ENCODE data around the gene PCSK6. TPM values are rescaled to one million over a fixed set of nuclear protein-coding genes. Genes with fewer than 3 reads are reported as not detected.
"Not testable (repeated sequence)": the region's sequence is repeated elsewhere in the genome, so short reads cannot be mapped to it uniquely, and the experiment has no call there.

The PCSK6 gene
- total and polyA plus RNA-seq, 2 experiments from 2014 or later, result 4.8 to 6.4 TPM

DNA sequence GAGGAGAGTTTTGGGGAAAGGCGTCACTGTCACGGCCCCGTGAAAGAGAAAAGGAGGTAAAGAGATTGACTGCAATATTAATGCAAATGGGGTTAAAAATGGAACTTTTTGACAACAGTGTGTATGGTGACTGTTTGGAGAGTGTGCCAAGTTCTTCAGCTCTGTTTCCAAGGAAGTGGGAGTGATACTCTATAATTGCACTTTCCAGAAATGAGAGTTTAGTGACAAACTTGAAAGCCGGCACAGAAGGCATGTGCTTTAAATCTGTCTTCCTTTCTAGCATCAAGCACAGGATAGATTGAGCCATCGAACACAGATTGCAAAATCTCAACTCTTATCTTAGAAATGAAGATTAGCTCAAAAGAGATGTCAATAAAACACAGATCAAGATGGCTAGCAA, 142.6 kb downstream of the PCSK6 start:
- Histone ChIP-seq H3K4me1 (ENCODE audit: low read depth) (no peaks in the 10 kb centered on the region), H3K27me3 (no peaks in the 10 kb centered on the region), H3K27ac (no peak overlapping the region), H3K36me3 (no peaks in the 10 kb centered on the region), H3K4me3 (no peak overlapping the region), H3K9me3 (ENCODE audit: low read depth) (no peaks in the 10 kb centered on the region)
- peak in 1 of 2 donors; percentile 42 for DNase-seq (ENCODE audit: low read depth in 1 of 2, low spot score in 1 of 2)
- TF ChIP-seq, protein P1, sequence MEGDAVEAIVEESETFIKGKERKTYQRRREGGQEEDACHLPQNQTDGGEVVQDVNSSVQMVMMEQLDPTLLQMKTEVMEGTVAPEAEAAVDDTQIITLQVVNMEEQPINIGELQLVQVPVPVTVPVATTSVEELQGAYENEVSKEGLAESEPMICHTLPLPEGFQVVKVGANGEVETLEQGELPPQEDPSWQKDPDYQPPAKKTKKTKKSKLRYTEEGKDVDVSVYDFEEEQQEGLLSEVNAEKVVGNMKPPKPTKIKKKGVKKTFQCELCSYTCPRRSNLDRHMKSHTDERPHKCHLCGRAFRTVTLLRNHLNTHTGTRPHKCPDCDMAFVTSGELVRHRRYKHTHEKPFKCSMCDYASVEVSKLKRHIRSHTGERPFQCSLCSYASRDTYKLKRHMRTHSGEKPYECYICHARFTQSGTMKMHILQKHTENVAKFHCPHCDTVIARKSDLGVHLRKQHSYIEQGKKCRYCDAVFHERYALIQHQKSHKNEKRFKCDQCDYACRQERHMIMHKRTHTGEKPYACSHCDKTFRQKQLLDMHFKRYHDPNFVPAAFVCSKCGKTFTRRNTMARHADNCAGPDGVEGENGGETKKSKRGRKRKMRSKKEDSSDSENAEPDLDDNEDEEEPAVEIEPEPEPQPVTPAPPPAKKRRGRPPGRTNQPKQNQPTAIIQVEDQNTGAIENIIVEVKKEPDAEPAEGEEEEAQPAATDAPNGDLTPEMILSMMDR (IDR thresholded peaks at IDR 0.05; ENCODE audit: low read depth, low read length), result no peak

DNA sequence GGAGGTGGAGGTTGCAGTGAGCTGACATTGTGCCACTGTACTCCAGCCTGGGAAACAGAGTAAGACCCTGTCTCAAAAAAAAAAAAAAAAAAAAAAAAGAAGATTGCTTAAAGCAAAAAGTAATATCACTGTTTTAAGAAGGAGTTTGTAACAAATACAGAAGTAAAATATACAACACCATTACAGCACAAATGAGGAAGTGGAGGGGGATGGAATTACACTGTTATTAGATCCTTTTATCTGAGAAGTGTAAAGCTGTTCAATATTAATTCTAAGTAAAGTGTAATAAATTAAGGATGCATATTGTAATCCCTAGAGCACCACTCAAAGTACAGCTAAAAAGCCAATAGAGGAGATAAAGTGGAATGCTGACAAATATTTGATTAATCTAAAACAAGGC, 147.5 kb downstream of the PCSK6 start:
- no peak for DNase-seq (ENCODE audit: low read depth in 1 of 2, low spot score in 1 of 2)
- TF ChIP-seq, protein P1 (IDR thresholded peaks at IDR 0.05; ENCODE audit: low read depth, low read length), result no peak
- no peaks in the 10 kb centered on the region for H3K9me3 ChIP-seq (ENCODE audit: low read depth)

DNA sequence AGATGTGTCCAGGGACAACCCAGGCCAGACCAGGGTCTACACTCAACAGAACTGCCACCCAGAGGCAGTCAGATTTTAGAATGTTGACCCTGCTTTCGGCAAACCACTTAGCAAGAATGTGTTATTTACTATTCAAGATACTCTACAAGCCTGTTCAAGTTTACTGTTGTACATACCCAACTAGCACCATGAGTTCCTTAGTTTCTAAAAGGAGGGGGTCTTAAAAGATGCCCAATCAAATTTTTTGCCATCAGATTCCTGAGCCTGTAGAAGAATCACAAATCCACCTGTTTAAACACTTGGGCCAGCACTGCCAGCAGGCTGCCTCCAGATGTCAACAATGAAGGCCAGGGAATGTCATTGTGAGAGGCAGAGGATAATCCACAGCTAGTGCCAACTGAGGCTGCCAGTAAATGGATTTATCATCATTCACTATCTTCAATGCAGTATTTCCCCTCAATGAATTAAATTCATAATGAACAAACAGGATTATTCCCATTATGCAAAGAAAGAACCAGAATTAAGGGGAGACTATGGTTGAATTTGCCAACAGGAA, 150.9 kb downstream of the PCSK6 start:
- DNase-seq (ENCODE audit: low read depth in 1 of 2, low spot score in 1 of 2), result no peak
- H3K27me3 ChIP-seq, result peaks cover 11% of the 10 kb centered on the region
- TF ChIP-seq, protein P1 (IDR thresholded peaks at IDR 0.05; ENCODE audit: low read depth, low read length), result no peak
- no peak overlapping the region for H3K4me3 ChIP-seq
- no peaks in the 10 kb centered on the region for H3K4me1 ChIP-seq (ENCODE audit: low read depth)
- no peak overlapping the region for H3K27ac ChIP-seq
- no peaks in the 10 kb centered on the region for H3K9me3 ChIP-seq (ENCODE audit: low read depth)
- no peaks in the 10 kb centered on the region for H3K36me3 ChIP-seq

More for the DNA sequence above, 147.5 kb downstream of the PCSK6 start:
- peaks cover 11% of the 10 kb centered on the region for H3K27me3 ChIP-seq
- no peaks in the 10 kb centered on the region for H3K36me3 ChIP-seq
- H3K4me1 ChIP-seq (ENCODE audit: low read depth), result no peaks in the 10 kb centered on the region
- H3K4me3 ChIP-seq, result no peak overlapping the region
- H3K27ac ChIP-seq, result no peak overlapping the region

DNA sequence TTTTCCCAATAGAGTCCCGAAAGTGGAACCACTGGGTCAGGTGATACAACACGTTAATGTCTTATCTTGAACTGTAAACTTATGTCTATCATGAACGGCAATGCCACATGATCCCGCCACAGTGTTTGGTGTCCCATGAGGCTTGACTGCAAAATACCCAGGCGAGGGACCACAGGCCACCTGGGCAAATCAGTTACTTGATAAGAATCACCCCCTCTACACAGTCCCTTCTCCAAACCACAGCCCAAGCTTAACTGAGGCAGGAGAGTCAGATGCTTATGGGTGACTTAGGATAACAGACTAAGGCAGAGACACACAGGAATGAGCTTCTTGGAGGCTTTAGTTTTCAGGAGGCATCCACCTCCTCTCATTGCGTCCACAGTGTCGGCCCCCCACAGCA, 151.5 kb downstream of the PCSK6 start:
- no peak for DNase-seq (ENCODE audit: low read depth in 1 of 2, low spot score in 1 of 2)
- H3K27ac ChIP-seq, result no peak overlapping the region
- H3K4me1 ChIP-seq (ENCODE audit: low read depth), result no peaks in the 10 kb centered on the region
- H3K27me3 ChIP-seq, result peaks cover 11% of the 10 kb centered on the region
- TF ChIP-seq, protein P1 (IDR thresholded peaks at IDR 0.05; ENCODE audit: low read depth, low read length), result no peak
- no peaks in the 10 kb centered on the region for H3K9me3 ChIP-seq (ENCODE audit: low read depth)
- H3K4me3 ChIP-seq, result no peak overlapping the region
- no peaks in the 10 kb centered on the region for H3K36me3 ChIP-seq

DNA sequence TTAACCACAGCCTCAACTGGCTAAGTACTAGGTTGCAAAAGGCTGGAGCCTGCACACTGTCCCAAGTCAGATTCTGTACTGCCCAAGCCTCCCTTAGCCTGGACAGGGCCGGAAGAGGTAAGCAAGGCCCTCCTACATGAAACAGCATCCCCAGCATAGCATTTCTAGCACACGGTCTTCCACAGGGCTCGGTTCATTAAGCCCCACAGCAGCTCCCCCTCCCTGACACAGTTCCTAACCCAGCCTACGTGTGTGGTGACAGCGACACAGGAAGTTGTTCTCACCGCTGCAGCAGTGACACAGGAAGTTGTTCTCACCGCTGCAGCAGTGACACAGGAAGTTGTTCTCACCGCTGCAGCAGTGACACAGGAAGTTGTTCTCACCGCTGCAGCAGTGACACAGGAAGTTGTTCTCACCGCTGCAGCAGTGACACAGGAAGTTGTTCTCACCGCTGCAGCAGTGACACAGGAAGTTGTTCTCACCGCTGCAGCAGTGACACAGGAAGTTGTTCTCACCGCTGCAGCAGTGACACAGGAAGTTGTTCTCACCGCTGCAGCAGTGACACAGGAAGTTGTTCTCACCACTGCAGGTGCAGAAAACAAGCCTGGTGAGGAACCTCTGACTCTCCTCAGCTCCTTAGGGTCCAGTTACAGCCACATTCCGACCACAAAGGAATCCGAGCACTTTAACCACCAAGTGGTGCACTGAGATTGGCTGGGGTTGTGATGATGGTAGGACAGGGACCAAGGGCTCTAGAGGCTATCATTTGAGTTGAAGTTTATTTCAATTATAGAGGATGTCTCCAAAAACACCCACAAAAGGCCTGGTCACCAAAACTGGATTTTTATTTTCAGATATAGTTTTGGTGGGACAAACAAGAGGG, 155.4 kb downstream of the PCSK6 start:
- not testable (repeated sequence) for H3K4me3 ChIP-seq; H3K4me1 ChIP-seq (ENCODE audit: low read depth); H3K27ac ChIP-seq; H3K9me3 ChIP-seq (ENCODE audit: low read depth); DNase-seq (ENCODE audit: low read depth in 1 of 2, low spot score in 1 of 2); H3K36me3 ChIP-seq
- peaks cover 30% of the 10 kb centered on the region for H3K27me3 ChIP-seq

DNA sequence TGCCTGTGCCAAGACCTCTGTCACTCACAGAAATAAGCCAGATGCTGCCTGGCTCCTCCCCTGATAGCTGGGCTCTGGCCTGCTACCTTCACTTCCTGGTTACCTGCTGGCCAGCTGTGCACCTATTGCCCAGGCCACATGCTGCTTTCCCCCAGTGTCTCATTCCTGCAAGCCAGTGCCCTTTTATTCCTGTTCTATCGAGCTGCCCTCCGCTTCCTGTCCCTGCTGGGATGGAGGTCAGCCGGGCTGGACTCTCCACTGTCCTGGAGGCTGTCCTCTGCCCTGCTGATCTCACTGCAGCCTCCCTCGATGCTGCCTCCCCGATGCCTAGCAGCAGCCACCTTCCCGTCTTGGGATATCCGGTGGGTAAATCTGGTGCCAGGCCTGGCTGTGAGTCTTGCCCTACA, 157.4 kb downstream of the PCSK6 start:
- H3K4me1 ChIP-seq (ENCODE audit: low read depth), result no peaks in the 10 kb centered on the region
- H3K27me3 ChIP-seq, result peaks cover 24% of the 10 kb centered on the region
- no peaks in the 10 kb centered on the region for H3K36me3 ChIP-seq
- no peak overlapping the region for H3K27ac ChIP-seq
- no peaks in the 10 kb centered on the region for H3K9me3 ChIP-seq (ENCODE audit: low read depth)
- TF ChIP-seq, protein P1 (IDR thresholded peaks at IDR 0.05; ENCODE audit: low read depth, low read length), result no peak
- DNase-seq (ENCODE audit: low read depth in 1 of 2, low spot score in 1 of 2), result no peak
- H3K4me3 ChIP-seq, result no peak overlapping the region

All from cardiac muscle cell (in vitro differentiated cells and primary cell).